ENCODE data around the gene TMEM235. TPM values are rescaled to one million over a fixed set of nuclear protein-coding genes. Genes with fewer than 3 reads are reported as not detected.

TMEM235 gene
- total and polyA plus RNA-seq, 4 donors: 0.02 TPM; not detected in 3

GRCh38 chr17:78275355-78275754 lies 43.9 kb downstream of the TMEM235 start:
- no peak overlapping the region for H3K27ac ChIP-seq (ENCODE audit: low read depth in 1 of 2, low read length in 2 of 2)
- WGBS: 93% methylated on average over 5 of the region's 5 CpGs
- TF ChIP-seq REST (IDR thresholded peaks at IDR 0.05): no peak
- no peak for TF ChIP-seq CTCF (IDR thresholded peaks at IDR 0.05; ENCODE audit: low read depth, low read length, missing input control)
- TF ChIP-seq RXRA (IDR thresholded peaks at IDR 0.05): no peak
- TF ChIP-seq RAD21 (IDR thresholded peaks at IDR 0.05): no peak
- no peak for TF ChIP-seq ZBTB33 (IDR thresholded peaks at IDR 0.05)
- H3K4me3 ChIP-seq (ENCODE audit: low read depth in 1 of 3, low read length in 3 of 3): no peak overlapping the region
- H3K9ac ChIP-seq (ENCODE audit: low read depth in 1 of 2, low read length in 2 of 2): no peak overlapping the region
- peaks cover 0 to 11% (median 1%) of the 10 kb centered on the region in 4 donors for H3K4me1 ChIP-seq (ENCODE audit: control insufficient read depth in 4 of 4, insufficient read depth in 4 of 4, low read length in 3 of 4)
- no peaks in the 10 kb centered on the region for H3K27me3 ChIP-seq (ENCODE audit: control insufficient read depth in 4 of 4, insufficient read depth in 4 of 4, low read length in 3 of 4)
- no peaks in the 10 kb centered on the region for H3K36me3 ChIP-seq (ENCODE audit: control insufficient read depth in 4 of 4, insufficient read depth in 3 of 4, low read depth in 1 of 4, low read length in 3 of 4)
- H3K9me3 ChIP-seq (ENCODE audit: control insufficient read depth in 4 of 4, low read length in 3 of 4): no peaks in the 10 kb centered on the region
- DNase-seq (ENCODE audit: low spot score): no peak

- no peak for TF ChIP-seq JUND (IDR thresholded peaks at IDR 0.05)
- TF ChIP-seq CTCF (IDR thresholded peaks at IDR 0.05; ENCODE audit: low read depth, low read length, missing input control): no peak
- TF ChIP-seq REST (IDR thresholded peaks at IDR 0.05): no peak
- Histone ChIP-seq H3K9ac (ENCODE audit: low read depth in 1 of 2, low read length in 2 of 2) (no peak overlapping the region), H3K4me1 (ENCODE audit: control insufficient read depth in 4 of 4, insufficient read depth in 4 of 4, low read length in 3 of 4) (peaks cover 0 to 14% (median 1%) of the 10 kb centered on the region in 4 donors), H3K27ac (ENCODE audit: low read depth in 1 of 2, low read length in 2 of 2) (no peak overlapping the region), H3K9me3 (ENCODE audit: control insufficient read depth in 4 of 4, low read length in 3 of 4) (no peaks in the 10 kb centered on the region), H3K27me3 (ENCODE audit: control insufficient read depth in 4 of 4, insufficient read depth in 4 of 4, low read length in 3 of 4) (no peaks in the 10 kb centered on the region), H3K36me3 (ENCODE audit: control insufficient read depth in 4 of 4, insufficient read depth in 3 of 4, low read depth in 1 of 4, low read length in 3 of 4) (no peaks in the 10 kb centered on the region), H3K4me3 (ENCODE audit: low read depth in 1 of 3, low read length in 3 of 3) (no peak overlapping the region)
- WGBS: 86% methylated on average over 15 of the region's 15 CpGs
- DNase-seq (ENCODE audit: low spot score): no peak
Measured at GRCh38 chr17:78276098-78276887, 44.9 kb downstream of the TMEM235 start.

Measured in liver (tissue), 9 donors.